ENCODE results near the gene CHRNA7.

Gene CHRNA7

GRCh38 chr15:32218666-32219065, 188.4 kb downstream of the CHRNA7 start:
- TF ChIP-seq GATA2 (IDR thresholded peaks at IDR 0.05; ENCODE audit: low read depth, low read length) (no peak), GATA3 (IDR thresholded peaks at IDR 0.05; ENCODE audit: low read depth, low read length) (no peak)
